ENCODE measurements around the gene BSND. TPM values are rescaled to one million over a fixed set of nuclear protein-coding genes. Genes with fewer than 3 reads are reported as not detected.
A peak's percentile ranks its signal among the peaks of the same experiment; 100 is the strongest.

The BSND gene
- total RNA-seq, 1 experiment from 2014 or later, result 0.17 TPM

DNA sequence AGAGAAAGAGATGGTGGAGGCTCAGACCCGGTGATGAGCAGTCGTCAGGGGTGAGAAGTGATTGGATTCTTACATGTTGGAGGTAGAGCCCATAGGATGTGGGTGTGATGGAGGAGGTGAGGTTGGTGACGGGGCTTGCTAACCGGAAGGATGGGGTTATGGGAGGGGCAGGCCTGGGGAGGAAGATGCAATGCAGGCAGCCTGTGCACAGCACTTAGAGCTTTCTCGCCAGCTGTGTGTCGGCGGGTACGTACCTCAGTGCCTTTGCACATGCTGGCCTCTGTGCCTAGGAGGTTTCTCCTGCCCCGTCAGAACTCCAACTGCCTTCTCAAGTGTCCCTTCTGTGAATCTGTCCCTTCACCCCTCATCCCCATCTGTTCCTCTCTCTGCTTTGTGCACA is 2.9 kb upstream of the BSND start:
- Histone ChIP-seq H2BK12ac (ENCODE audit: insufficient read length, low read depth, low read length) (no peak overlapping the region), H4K8ac (replicated peaks; ENCODE audit: insufficient read length, low read depth, low read length) (no peak overlapping the region), H4K5ac (ENCODE audit: insufficient read length, low read depth, low read length) (no peak overlapping the region), H4K91ac (ENCODE audit: insufficient read length, low read depth, low read length) (no peak overlapping the region), H3K9me3 (ENCODE audit: control insufficient read depth, low read depth, low read length) (no peaks in the 10 kb centered on the region), H4K20me1 (ENCODE audit: control insufficient read depth, insufficient read depth, insufficient read length) (no peaks in the 10 kb centered on the region), H2AK5ac (ENCODE audit: insufficient read length, low read length) (no peak overlapping the region), H3K56ac (ENCODE audit: insufficient read length, low read depth, low read length) (no peak overlapping the region), H3K18ac (ENCODE audit: insufficient read length, low read depth, low read length) (no peak overlapping the region), H3K79me2 (ENCODE audit: insufficient read depth, low read length) (no peaks in the 10 kb centered on the region), H3K23me2 (ENCODE audit: insufficient read length, low read depth, low read length, poor library complexity, severe bottlenecking) (peaks cover 7% of the 10 kb centered on the region), H3K4me2 (ENCODE audit: insufficient read depth, insufficient read length, low read length) (no peak overlapping the region), H3K14ac (ENCODE audit: insufficient read depth, low read length) (no peak overlapping the region), H2BK20ac (ENCODE audit: low read depth, low read length, poor library complexity, severe bottlenecking) (no peak overlapping the region), H3K23ac (ENCODE audit: insufficient read length, low read depth, low read length) (no peak overlapping the region), H3T11ph (ENCODE audit: low read length) (no peak overlapping the region), H3K9ac (ENCODE audit: extremely low read depth, insufficient read length, low read length) (no peak overlapping the region), H2BK120ac (ENCODE audit: low read depth, low read length, poor library complexity, severe bottlenecking) (no peak overlapping the region), H2BK5ac (ENCODE audit: insufficient read length, low read length) (no peak overlapping the region), H2BK15ac (ENCODE audit: low read depth, low read length) (no peak overlapping the region), H2AFZ (ENCODE audit: low read length) (no peak overlapping the region), H3K27ac (ENCODE audit: insufficient read length, low read depth, low read length) (no peak overlapping the region), H3K4me1 (ENCODE audit: insufficient read depth, low read length) (peaks cover 14% of the 10 kb centered on the region; the same call in 1 of the 2 replicates), H3K27me3 (ENCODE audit: insufficient read depth, low read length) (peaks cover 15% of the 10 kb centered on the region; the same call in 1 of the 2 replicates), H3K79me1 (ENCODE audit: insufficient read depth, low read depth, low read length, poor library complexity, severe bottlenecking) (no peaks in the 10 kb centered on the region), H3K4ac (ENCODE audit: low read depth, low read length) (no peak overlapping the region)
- TF ChIP-seq, protein P1, sequence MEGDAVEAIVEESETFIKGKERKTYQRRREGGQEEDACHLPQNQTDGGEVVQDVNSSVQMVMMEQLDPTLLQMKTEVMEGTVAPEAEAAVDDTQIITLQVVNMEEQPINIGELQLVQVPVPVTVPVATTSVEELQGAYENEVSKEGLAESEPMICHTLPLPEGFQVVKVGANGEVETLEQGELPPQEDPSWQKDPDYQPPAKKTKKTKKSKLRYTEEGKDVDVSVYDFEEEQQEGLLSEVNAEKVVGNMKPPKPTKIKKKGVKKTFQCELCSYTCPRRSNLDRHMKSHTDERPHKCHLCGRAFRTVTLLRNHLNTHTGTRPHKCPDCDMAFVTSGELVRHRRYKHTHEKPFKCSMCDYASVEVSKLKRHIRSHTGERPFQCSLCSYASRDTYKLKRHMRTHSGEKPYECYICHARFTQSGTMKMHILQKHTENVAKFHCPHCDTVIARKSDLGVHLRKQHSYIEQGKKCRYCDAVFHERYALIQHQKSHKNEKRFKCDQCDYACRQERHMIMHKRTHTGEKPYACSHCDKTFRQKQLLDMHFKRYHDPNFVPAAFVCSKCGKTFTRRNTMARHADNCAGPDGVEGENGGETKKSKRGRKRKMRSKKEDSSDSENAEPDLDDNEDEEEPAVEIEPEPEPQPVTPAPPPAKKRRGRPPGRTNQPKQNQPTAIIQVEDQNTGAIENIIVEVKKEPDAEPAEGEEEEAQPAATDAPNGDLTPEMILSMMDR (conservative IDR thresholded peaks at IDR 0.05), result no peak
- peak overlapping the region in 1 of 2 experiments; percentile 79; a peak in 2 of 5 replicates for H3K4me3 Mint-ChIP-seq
- H3K36me3 Mint-ChIP-seq (ENCODE audit: insufficient read depth in 1 of 3, low read depth in 3 of 3), result no peaks in the 10 kb centered on the region
- no CpG with 5 or more reads among the region's 9 CpGs for WGBS (ENCODE audit: extremely low coverage, insufficient read length, low lambda C conversion rate)
- H3K9me3 Mint-ChIP-seq, result no peaks in the 10 kb centered on the region; a peak in 1 of 5 replicates
- peaks cover 54% of the 10 kb centered on the region for H3K27me3 Mint-ChIP-seq (ENCODE audit: low read depth)
- no peak for DNase-seq
- no peak overlapping the region; a peak in 1 of 7 replicates for H3K27ac Mint-ChIP-seq
- H3K4me1 Mint-ChIP-seq, result peaks cover 41 to 47% of the 10 kb centered on the region in 2 experiments
